HG02759 (cell line): ENCODE data around the gene CEP295NL.
"Not testable (repeated sequence)": the region's sequence is repeated elsewhere in the genome, so short reads cannot be mapped to it uniquely, and the experiment has no call there.

Source experiments
- ATAC-seq: cut with Tn5 transposase; IDR thresholded peaks from one replicate; pipeline ENCODE4 v1.9.1; 2021; ENCODE audit warnings: mild to moderate bottlenecking, moderate library complexity; ENCODE audit not compliant: unreplicated experiment

CEP295NL gene

DNA sequence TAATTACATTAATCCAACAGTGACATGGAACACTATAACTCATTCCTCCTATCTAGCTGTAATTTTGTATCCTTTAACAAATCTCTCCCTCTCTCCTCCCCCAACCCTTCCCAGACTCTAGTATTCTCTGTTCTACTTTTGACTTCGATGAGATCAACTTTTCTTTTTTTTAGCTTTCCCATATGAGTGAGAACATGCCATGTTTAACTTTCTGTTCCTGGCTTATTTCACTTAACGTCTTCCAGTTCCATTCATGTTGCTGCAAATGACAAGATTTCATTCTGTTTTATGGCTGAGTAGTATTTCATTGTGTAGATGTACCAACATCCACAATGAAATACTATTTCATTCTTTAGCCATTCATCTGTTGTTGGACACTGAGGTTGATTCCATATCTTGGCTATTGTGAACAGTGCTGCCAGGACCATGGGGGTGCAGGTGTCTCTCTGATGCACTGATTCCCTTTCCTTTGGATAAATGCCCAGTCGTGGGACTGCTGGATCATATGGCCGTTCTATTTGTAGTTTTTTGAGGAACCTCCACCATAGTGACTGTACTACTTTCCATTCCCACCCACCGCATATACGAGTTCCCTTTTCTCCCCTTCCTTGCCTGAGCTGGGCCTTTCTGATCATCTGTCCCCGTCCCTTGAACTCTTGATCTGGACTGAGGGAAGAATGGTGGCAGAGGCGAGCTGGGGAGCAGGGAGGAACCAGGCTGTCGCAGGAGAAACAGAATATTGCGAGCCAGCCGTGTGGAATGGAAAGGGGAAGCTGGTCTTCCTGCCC, 7.7 kb upstream of the CEP295NL start:
- ATAC-seq, result no peak

DNA sequence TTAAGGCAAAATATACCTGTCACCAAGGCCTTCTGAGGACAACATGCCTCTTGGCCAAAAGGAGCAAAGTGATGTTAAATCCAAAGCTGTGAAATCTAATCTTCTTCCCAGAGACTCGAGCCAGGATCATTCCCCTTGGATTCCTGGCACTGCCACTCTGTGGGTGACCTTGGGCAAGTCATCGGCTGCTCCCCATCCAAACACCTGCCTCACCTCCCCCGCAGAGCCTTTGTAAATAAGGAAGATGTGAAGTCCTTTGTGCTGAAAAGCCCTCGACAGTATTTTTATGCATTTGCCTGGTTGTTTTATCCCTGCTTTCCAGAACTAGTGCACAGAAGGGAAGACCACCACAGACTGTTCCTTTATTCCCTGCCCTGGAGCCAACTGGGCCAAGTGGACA, 5.4 kb upstream of the CEP295NL start:
- no peak for ATAC-seq

DNA sequence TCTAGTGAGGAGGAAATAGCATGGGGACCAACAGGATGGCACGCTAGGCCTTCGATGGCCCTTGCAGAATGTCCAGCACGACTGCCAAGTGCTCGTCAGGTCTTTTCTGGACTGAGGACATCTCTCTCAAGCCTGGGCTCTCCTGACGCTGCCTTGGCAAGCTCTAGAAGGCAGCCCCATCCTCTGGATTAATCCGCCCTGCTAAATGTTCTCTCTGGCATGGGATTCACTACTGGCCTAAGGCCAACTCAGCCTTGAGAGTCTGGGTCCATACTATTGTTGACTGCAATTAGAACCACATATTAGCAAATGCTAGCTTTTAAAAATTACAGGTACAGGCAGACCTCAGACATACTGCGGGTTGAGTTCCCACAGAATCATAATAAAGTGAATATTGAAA, 2.5 kb upstream of the CEP295NL start:
- no peak for ATAC-seq

DNA sequence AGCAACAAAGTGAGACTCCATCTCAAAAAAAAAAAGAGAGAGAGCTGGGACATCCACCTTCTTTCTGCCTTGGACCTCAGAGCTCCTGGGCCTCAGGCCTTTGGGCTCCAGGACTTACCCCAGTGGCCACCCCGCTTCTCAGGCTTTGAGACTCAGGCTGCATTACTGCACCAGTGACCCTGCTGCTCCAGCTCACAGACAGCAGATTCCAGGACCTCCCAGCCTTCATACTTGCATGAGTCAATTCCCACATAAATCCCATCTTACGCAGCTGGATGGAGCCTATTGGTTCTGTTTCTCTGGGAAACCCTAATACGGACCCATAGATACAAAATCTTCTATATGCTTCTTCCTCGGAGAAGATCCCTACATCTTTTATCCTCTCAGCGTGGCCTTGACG, 2.1 kb upstream of the CEP295NL start:
- ATAC-seq, result no peak

DNA sequence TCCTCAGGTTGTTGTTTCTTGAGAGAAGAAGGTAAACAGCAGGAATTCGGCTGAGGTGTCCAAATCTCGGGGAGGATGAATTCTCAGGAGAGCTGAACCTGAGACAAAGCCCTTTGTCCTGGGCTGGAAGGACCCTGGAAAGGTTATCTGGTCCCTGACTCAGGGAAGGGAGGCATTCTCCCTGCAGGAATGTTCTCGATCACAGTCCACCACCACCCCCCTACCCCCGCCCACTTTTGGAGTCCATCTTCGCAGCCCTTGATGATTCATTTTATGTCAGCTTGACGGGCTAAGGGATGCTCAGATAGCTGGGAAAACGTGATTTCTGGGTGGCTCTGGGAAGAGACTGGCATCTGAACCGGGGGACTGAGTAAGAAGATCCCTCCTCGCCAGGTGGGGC, 1.4 kb upstream of the CEP295NL start:
- no peak for ATAC-seq

DNA sequence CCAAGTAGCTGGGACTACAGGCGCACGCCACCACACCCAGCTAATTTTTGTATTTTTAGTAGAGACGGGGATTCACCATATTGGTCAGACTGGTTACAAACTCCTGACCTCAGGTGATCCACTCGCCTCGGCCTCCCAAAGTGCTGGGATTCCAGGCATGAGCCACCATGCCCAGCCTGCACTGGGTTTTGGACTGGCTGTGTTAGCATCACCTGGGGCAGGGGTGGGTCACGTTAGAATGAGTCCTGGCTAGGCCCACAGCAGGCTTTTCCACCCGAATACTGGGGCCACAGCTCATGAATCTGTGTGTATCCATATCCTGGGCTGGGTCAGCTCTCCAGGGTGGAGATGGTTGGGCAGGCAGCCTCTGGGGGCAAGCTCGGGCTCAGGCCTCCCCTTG, 770 bp downstream of the CEP295NL start:
- ATAC-seq, result not testable (repeated sequence)

DNA sequence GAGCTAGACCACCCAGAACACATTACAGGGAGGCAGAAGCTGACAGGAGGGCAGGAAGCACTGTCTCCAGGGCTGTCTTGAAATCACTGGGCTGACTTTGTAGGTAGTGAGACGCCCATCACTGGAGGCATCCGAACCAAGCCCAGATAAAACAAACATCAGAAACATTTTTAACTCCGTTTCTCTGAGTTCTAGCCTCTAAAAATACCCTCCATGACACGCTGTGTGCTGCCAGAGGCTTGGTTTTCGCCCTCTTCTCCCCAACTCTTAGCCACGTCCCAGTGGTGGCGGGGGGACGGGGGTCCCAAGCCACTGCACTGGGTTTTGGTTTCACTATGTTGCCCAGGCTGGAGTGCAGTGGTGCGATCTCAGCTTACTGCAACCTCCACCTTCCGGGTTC, 1.2 kb downstream of the CEP295NL start:
- no peak for ATAC-seq

DNA sequence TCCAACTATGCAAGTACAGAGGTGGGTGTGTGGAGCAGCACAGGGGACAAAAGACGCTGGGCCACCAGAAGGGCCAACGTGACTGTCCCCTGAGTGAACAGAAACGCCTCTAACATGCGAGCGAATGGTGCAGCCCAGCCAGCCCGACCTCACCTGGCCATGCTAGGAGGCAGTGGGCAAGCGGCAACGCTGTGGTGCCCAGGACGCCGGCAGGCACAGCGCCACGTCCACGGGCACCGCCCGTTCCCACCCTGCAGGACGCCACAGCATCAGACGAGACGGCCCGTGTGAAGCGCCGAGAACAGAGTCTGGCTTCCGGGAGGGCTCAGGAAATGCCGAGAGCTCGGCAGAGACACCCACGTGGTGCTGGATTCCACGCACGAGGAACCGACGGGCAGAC, 2.2 kb downstream of the CEP295NL start:
- no peak for ATAC-seq

DNA sequence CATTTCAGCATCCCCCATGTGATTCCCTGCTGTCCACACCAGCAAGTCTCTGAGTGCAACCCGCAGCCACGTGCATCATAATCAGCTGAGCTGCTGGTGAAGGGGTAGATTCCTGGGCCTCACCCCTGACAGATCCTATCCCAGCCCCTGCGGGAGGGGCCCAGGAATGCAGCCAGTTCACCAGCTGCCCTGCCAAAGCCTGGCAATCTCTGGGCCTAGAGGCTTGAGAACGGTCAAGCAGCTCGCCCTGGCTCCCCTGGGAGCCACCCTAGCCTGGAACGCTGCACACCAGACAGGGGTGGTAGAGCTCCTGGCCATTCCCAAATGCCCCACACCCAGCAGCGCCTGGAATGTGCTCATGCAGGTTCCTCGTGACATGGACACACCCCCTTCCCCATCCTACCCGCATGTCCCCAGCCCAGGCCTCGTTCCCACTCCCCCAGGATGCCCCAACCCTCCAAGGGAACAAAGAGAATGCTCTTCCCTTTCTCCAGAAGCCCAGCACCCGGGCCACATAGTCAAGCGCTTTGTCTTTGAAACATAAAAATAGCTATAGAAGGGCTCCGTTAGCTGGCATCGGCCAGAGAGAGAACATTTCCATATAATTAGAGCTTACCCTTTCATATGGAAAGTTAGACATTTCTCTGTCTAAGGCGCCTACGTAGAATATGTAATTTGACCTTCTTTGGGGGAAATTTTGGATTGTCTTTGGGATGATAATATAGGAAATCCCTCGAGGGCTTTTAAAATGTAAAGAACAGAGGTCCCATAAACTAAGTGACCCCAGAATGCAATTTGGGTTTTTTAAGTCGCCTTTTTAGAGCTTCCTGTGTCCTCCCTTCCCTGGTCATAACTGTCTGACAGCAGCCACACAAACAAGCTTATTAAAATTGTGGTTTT, 3.4 kb downstream of the CEP295NL start:
- no peak for ATAC-seq

DNA sequence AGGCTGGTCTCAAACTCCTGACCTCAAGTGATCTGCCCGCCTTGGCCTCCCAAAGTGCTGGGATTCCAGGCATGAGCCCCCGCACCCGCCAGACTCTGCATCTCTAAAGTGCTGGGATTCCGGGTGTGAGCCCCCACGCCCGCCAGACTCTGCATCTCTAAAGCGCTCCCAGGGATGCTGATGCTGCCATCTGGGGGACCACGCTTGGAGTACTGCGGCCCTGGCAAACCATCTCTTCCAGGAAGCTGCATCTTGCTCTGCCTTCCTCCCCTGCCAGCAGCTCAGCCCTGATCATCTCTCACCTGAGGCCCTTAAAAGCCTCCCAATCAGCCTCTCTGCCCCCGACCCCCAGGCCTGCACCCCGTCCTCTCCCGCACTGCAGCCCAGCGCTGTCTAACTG, 4.1 kb downstream of the CEP295NL start:
- ATAC-seq, result no peak

DNA sequence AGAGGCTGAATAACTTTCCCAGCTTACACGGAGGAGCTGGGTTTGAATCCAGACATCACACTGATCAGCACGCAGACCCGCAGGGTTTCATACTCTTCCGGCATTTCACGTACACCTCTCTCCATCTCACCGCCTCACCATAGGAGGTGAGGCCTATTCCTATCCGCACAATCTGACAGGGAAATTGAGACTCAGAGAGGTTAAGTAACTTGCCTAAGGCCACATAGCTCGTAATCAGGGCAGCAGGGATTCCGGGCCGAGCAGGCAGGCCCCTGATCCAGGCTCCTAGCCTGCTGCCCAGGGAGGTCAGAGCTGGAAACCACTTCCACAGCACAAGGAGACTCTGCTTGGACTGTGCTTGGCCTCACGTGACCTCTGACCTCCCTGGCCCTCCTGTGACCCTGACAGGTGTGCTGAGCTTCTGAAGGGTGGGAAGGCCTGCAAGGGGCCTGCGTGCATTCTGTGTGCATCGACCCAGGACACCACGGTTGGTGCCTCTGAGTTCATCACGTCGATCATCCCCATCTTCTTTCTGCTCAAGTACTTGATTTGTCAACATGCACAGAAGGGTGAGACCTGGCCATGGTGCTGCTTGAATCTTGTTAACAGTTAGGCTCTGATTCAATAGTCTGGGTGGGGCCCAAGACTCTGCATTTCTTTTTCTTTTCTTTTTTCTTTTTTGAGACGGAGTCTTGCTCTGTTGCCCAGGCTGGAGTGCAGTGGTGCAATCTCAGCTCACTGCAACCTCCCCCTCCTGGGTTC, 4.7 kb downstream of the CEP295NL start:
- no peak for ATAC-seq

DNA sequence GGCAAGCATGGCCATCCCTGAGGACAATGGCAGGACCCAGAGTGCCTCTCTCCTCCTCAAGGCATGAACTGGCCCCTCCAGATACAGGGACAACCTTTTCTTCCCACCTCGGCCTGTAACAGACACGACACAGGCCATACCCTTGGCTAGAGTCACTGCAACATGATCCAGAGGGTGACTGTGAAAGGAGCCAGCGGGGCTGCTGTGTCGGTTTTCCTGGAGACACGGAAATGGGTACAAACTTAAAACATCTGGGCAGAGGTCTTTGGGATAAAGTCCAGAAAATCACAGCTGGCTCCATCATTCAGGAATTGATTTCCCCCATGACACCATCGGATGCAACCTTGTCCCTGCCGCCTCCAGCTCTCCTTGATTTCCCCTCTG, 5.3 kb downstream of the CEP295NL start:
- ATAC-seq, result no peak

DNA sequence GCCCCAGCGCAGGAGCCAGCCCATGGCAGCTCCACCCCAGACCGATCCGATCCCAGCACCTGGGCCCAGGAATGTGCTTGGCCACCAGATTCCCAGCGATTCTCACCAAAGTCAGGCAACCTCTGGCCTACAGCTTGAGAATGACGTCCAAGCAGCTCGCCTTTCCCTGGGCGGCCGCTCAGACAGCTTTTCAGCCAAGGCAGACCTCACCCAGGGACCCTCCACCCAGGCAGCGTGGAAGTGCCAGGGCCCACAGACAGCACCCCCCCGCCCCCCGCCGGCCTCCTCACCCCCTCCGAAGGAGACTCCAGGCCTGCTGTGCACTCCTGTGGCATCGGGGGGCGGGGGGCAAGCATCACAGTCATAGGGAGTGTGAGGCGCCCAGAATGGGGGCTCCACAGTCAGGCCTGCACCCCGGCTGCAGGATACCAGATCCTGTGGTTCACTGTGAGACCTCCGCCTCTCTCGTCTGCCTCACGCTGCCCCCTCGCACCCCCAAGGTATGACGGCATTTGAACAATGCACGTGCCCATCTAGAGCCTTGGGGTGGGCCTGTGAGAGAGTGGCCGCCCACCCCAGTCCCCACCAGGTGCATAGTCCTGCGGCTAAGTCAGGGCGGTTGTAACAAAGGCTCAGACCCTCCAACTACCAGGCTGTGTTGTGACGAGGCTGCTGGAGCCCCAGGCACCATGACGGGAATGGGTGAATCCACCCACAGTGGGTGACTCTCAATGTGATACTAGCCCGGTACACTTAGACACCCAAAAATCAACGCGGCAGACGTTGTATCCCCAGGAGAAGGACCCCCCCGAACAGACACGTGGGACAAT, 6.0 kb downstream of the CEP295NL start:
- ATAC-seq, result no peak

DNA sequence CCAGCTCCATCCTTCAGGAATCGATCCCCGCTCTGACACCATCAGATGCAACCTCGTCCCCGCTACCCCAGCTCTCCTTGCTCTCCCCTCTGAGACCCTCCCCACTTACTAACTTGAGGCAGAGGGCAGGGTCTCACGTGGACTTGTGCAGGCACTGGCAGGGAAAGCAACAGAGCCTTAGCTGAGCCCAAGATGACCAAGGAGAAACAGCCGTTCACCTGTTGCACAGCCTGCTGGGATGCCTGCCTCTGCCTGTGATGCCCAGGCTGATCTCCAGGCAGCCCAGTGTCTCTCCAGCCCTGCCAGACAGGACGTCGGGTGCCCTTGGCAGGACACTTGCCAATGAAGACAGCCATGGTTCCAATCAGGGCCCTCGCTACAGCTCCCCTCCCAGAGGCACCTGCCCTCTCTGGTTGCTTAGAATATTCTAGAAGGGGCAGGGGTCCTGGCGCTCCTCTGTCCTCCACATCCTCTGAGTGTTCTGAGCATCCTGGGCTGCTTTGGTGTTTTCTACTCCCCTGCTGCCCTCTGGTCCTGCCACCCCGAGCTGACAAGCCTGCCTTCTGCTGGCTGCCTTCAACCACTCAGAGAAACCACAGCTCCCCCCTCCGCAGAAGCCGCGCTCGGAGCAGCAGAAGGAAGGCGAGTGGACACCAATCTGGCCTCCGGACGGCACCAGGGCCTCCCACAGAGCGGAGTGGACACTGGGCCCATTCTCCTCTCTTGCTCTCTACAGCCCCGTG, 6.7 kb downstream of the CEP295NL start:
- no peak for ATAC-seq

DNA sequence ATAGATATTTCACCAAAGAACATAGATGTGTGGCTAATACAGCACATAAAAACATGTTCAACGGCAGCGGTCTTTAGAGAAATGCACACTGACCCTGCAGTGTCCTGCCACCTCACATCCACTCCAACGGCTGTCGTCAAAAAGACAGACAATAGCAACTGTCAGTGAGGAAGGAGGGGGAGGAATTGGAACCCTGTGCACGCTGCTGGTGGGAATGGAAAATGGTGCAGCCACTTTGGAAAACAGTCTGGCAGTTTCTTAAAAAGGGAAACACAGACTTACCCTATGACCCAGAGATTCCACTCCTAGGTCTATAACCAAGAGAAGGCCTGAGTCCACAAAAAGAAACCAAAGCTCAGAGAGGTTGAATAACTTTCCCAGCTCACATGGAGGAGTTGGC, 7.7 kb downstream of the CEP295NL start:
- no peak for ATAC-seq

DNA sequence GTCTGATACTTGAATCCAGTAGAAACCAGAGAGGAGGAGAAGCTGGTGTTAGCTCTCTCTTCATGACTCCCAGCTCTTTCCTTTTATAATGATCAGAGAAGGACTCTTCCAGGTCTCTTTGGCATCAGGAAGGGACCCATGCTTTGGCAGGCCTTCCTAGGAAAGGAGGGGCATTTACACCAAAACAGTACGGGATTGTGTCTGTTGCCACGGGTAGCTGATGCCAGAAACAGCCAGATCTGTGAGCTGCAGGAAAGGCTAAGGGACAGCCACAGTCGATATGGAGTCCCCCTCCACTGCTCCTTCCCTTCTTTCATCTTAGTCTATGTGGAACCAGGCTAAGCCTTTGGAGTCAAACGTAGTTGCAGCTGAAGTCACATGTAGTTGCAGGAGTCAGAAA, 9.3 kb downstream of the CEP295NL start:
- no peak for ATAC-seq

DNA sequence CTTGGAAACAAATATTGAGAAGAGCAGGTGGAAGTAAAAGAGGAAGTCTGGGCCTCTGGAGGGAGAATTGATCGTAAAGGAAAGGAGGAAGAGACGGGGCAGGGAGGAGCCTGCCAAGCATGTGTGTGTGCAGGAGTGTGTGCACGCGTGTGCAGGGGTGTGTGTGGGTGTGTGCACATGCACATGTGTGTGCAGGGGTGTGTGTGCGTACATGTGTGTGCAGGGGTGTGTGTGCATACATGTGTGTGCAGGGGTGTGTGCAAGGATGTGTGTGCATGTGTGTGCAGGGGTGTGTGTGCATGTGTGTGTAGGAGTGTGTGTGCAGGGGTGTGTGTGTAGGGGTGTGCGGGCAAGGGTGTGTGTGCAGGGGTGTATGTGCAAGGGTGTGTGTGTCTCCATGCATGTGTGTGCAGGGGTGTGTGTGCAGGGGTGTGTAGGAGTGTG, 10.0 kb downstream of the CEP295NL start:
- ATAC-seq, result no peak

DNA sequence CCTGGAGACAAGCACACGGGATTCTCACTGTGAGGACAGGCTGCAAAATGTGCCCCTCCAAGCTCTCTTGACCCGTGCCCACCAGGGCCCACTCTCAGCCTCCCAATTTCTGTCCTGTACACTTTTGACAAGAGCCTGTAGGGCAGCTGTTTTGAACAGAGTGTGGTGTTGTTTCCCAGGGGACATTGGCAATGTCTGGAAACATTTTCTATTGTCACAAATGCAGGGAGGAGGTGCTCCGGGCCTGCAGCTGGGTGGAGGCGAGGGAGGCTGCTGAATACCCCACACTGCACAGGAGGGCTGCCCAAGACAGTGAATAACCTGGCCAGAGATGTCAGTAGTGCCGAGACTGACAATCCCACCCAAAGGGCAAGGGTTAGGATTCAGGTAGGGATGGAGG, 10.5 kb downstream of the CEP295NL start:
- no peak for ATAC-seq

DNA sequence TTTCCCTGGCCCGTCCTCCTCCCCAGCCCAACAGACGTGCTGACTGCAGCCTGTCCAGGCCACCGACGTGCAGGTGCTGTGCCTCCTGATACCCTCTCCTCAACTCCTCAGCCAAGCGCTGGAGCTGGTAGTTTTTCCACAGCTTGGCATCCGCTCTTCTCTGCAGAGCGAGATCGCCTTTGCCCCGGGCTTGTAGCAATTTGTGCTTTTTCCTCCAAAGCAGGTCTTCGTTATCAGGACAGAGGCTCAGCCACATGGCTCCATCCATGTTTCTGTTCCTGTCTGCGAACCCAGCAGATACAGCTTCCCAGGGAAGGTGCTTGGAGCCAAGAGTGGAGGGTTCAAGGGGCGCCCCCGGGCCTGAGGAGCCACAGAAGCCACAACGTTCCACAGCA, 10.9 kb downstream of the CEP295NL start:
- ATAC-seq, result no peak
